Nucleus accumbens (tissue), 56 donors: ENCODE results near the gene CAPN2.

ENCODE experiments used
- DNase-seq, 56 donors: peaks; one replicate each; lab custom pipeline; 2025; lab: John Stamatoyannopoulos, UW

Gene CAPN2

DNA sequence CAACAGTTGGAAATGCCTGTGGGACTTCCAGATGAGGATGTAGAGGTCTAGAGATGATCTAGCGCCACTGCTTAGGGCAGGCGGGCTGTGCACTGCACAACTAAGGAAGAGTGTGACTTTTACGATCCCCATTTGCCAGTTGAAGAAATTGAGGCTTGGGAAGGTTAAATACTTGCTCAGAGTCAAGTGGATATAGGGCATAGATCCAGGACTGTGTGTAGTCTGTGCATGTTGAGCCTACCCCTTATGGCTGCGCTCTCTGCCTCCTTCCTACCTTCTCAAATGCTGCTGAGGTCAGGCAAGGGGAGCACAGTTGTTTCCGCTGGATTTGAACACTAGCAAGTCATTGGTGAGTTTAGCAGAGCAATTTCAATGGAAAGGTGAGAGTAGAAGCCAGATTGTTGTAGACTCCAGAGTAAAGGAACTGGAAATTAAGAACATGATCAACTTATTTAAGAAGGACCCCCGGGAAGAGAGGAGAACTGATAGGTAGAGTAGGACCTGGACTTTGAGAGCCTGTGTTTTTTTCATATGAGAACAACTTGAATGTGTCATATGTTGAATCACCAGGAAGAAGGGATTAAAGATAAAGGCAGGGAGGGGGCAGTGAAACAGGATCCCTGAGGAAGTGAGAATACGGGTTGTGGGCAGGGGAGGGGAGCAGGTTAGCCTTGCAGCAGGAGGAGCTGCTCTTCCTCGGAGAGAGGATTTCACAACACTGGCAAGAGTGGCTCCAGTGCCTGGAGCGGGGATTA is 2.7 kb downstream of the CAPN2 start:
- DNase-seq, result no peak

DNA sequence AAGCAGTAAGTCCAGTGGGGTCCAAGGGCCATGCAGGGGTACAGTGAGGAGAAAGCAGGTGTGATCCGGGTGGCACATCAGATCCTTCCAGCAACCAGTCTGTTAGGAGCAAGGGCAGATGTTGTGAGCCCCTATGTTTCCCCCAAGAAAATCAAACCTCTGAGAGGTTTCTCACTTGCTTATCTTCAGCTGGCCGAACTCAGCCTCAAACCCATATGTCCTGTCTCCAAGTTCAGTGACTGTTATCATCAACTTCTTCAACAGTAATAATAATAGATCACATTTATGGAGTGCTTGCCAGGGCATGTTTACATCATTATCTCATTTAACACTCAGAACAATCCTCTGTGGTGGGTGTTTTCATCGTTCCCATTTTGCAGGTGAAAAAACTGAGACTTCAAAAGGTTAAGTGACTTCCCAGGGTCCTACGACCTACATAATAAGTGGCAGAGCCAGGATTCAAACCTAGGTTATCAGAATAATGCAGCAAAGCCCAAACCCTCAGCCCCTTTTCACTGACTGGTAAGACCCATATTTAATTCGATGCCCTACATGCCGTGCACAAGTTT is 3.3 kb downstream of the CAPN2 start:
- no peak for DNase-seq

DNA sequence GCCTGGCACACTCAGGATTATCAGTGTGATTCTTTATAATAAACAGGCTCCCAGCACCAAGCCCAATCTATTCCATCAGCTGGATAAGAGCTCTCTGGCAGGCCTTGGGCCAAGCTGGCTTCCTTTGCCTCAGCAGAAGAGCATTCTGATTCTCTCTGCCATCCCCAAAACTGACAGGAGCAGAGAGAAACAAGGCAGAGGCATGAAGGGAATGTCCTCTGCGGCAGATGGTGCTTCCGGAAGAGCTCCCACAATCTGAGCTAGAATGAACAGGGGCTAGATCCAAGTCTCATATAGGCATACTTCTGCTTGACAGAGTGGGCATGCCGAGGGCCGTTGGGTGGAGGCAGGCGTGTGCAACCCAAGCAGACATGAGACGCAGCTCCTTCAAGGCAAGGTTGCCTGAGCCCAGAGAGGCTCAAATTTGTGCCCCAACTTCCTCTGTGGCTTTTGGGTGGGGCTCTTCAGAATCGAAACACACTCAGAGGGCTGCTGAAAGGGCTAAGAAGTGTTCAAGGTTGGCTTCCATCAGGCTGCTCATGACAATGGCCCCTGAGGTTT is 4.0 kb downstream of the CAPN2 start:
- DNase-seq, result peak in 1 of 56 donors; percentile 16

- no peak for DNase-seq
Observed at GRCh38 chr1:223717123-223717522, 4.8 kb downstream of the CAPN2 start.

GRCh38 chr1:223717695-223718363 is 5.5 kb downstream of the CAPN2 start:
- DNase-seq, result no peak

DNA sequence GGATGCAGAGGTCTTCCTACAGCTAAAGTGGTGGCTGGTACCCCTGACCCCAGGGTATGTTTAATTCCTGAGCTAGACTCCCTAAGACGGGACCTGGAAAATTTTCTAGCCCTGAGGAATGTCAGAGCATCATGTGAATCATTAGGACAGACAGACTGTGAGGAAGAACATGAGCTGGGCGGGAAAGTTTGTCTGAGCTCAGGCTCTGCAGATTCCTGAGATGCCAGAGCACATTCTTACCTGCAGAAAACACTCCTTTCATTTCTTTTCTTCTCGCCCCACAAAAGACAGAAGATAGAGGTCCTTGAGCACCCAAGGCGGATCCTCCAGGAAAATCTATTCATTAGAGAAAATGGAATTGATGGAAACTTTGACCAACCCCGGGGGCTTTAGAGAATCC is 6.5 kb downstream of the CAPN2 start:
- DNase-seq, result no peak

GRCh38 chr1:223720971-223721591 is 8.7 kb downstream of the CAPN2 start:
- DNase-seq, result no peak

- DNase-seq, result no peak
Observed at GRCh38 chr1:223721658-223722607, 9.6 kb downstream of the CAPN2 start.

- no peak for DNase-seq
Observed at GRCh38 chr1:223723351-223723904, 11.1 kb downstream of the CAPN2 start.

DNA sequence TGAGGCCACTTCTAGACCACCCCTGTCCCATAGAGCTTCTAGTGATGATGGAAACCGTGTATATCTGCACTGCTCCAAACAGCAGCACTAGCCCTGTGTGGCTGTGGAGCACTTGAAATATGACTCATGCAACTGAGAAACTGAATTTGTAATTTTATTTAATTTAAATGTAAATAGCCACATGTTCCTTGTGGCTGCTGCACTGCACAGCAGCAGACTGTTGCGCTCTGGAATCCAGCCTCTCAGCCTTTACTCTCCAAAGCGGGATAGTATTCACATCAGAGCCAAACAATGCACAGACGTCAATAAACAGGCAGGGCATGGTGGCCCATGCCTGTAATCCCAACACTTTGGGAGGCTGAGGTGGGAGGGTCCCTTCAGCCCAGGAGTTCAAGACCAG is 12.0 kb downstream of the CAPN2 start:
- DNase-seq, result no peak

DNA sequence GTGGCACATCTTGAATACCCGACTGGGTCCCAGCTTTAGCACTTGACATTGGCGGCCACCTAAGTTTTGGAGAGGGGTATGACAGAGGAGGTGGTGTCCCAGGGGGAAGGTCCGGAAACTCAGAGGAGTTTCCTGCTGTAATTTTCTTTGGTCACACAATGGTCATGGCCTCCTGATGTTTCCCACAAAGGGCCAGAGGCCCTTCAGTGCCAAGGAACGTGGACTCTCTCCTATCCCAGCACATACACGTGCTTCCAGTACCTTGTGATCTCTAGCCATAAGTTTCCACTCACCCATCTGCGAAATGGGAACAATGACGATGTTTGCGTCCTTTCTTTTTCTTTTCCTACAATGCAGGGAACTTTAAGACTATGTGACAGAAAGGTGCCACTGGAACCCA is 13.2 kb downstream of the CAPN2 start:
- DNase-seq, result no peak

DNA sequence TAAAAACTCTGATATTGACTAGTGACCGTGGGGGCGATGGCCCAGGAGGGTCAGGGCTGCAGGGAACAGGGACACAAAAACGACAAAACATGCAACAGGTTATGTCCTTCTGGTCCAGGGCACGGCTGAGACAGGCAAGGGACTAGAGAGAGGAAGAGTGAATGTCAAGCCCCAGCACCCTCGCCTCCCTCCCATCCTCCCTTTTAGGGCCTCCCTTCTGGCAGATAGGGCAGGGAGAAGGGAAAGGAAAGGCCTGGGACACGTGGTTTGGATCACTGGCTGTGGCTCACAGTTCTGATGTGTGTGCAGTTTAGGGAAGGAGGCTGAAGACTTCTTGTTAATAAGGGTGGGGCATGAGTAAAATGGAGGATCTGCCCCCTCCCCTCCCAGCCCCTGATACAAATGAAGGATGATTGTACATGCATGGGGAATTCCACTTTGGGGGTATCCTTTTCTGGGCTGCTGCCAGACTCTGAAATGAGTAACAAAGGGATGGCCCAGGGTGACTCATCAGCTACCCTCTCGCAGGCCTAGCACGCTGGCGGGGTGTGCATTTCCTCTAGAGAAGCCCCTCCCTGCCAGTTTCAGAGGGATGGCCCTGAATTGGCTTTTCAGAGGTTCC is 14.2 kb downstream of the CAPN2 start:
- peak in 14 of 56 donors; percentile 7 to 90 (median 38) for DNase-seq

DNA sequence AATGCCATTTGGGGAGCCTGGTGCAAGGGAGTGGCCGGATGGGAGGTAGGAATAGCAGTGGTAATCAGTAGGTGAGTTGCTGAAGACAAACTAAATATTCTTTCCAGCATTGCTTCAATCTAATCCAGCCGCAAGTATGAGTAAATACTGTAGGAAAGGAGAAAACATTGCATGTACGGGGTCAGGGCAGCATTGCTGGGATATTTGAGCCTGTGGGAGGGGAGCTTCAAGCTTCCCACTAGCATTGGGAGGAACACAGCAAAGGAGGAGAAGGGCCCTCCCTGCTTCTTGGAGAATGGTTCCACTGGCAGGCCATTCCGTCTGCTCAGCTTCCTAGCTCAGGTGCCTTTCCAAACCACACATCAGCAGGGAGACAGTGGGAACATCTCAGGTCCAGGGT is 15.2 kb downstream of the CAPN2 start:
- no peak for DNase-seq

- no peak for DNase-seq
Observed at GRCh38 chr1:223729906-223730305, 17.6 kb downstream of the CAPN2 start.

GRCh38 chr1:223730479-223731132 is 18.3 kb downstream of the CAPN2 start:
- no peak for DNase-seq

- peak in 38 of 56 donors; percentile 12 to 71 (median 31) for DNase-seq
Observed at GRCh38 chr1:223731133-223731770, 18.9 kb downstream of the CAPN2 start.

DNA sequence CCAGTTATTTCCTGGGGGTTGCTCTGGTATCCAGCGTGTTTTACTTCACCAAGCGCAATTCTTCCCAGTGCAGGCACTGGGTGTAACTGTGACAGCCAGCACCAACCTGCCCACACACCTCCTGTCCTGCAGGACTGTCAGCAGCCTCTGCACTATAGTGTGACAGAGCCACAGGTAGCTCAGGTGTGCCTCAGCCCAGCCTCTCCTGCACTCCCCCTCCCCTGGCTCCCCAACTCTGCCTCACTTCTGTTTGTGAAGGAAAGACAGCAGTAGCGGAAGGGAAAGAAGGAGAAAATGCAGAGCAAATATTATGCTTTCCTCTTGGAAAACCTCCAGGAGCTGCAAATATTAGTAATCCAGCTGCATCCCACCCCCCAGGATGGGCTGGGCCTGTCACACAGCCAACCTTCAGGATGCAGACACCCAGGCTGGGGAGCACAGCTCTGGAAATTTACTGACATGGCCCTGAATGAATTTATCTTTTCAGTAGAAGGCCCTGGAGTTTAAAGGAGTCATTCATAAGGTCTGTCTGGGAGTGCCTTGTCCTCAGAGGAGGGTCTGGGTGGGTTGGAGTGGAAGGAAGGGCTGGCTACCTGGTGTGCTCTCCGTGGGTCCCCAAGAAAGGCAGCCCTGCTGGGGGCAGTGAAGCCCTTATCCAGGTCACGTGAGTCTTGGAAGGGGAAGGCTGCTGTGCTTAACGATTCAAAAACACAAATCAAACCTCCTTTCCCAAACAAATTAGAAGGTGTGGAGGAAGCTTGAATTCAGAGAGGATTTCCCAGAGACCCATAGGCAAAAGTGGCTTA is 20.9 kb downstream of the CAPN2 start:
- DNase-seq, result peak in 8 of 56 donors; percentile 9 to 44 (median 30)
